Endothelial cell of umbilical vein (primary cell): ENCODE measurements around the gene TMEM204. TPM values are rescaled to one million over a fixed set of nuclear protein-coding genes. Genes with fewer than 3 reads are reported as not detected.

Source experiments
- BruUV-seq: library from RNA; stranded (reverse); fragments of 400-500 nt; replicated peaks from 2 replicates; lab custom pipeline; 2021; lab: Mats Ljungman, UMichigan
- CTCF ChIA-PET: fragments of 300-600, 350-600 bp; sonication (Branson Sonifier 250); formaldehyde crosslinking; loops from one replicate; lab custom pipeline; 2021; ENCODE audit warnings: antibody characterized with exemption, inconsistent platforms; lab: Charles Lee
- POLR2A ChIA-PET: fragments of 300-600, 350-600 bp; sonication (Branson Sonifier 250); formaldehyde crosslinking; loops from one replicate; lab custom pipeline; 2021; ENCODE audit warnings: antibody characterized with exemption, inconsistent platforms; lab: Charles Lee
- DNase-seq: peaks from one replicate; pipeline ENCODE4 v3.0.0-alpha.2; 2011; ENCODE audit warnings: low read depth, low spot score
- FAIRE-seq: peaks from 2 replicates; lab custom pipeline; 2011; peaks lifted over from hg19 to GRCh38; lab: Jason Lieb, UNC
- H2AFZ ChIP-seq: 2 replicates; pipeline ENCODE4 v1.6.0; 2012; ENCODE audit warnings: low read depth, low read length, control low read depth, inconsistent platforms
- H3K27ac ChIP-seq: 2 replicates; pipeline ENCODE4 v1.5.1; 2011; ENCODE audit warnings: low read depth, mild to moderate bottlenecking, control low read depth, low read length, moderate library complexity; ENCODE audit not compliant: insufficient read depth
- H3K27me3 ChIP-seq, 2 experiments: 2 replicates each; pipeline versions ENCODE4 v1.6.0 to v1.6.1; 2011; ENCODE audit warnings: low read length in 2 of 2, mixed read lengths in 1 of 2; ENCODE audit not compliant: control insufficient read depth in 2 of 2, insufficient read depth in 2 of 2
- H3K36me3 ChIP-seq, 2 experiments: 2 replicates in 1 of 2; 3 replicates in 1 of 2; pipeline ENCODE4 v1.5.1; 2011; ENCODE audit warnings: low read length in 2 of 2, mild to moderate bottlenecking in 1 of 2, moderate library complexity in 1 of 2; ENCODE audit not compliant: control insufficient read depth in 2 of 2, insufficient read depth in 2 of 2; ENCODE audit errors: extremely low read depth in 1 of 2
- H3K4me1 ChIP-seq: 3 replicates; pipeline ENCODE4 v1.5.1; 2011; ENCODE audit warnings: mild to moderate bottlenecking, low read length; ENCODE audit not compliant: control insufficient read depth, insufficient read depth; ENCODE audit errors: extremely low read depth
- H3K4me2 ChIP-seq: 2 replicates; pipeline ENCODE4 v1.6.1; 2011; ENCODE audit warnings: low read length, control low read depth, mixed read lengths; ENCODE audit not compliant: insufficient read depth
- H3K4me3 ChIP-seq, 3 experiments: fragments of 200-600 bp in 1 of 3; sonication (generic), shearing (Covaris generic) in 1 of 3; replicated peaks in 1 of 3; 2 replicates each; pipeline ENCODE4 v1.5.1; 2011 to 2016; ENCODE audit warnings: control low read depth in 3 of 3, low read length in 3 of 3, mild to moderate bottlenecking in 2 of 3, inconsistent platforms in 1 of 3, low read depth in 1 of 3, moderate library complexity in 1 of 3; ENCODE audit not compliant: insufficient read depth in 1 of 3
- H3K79me2 ChIP-seq: 2 replicates; pipeline ENCODE4 v1.6.0; 2012; ENCODE audit warnings: low read length, inconsistent platforms; ENCODE audit not compliant: control insufficient read depth, insufficient read depth
- H3K9ac ChIP-seq: replicated peaks from 2 replicates; pipeline ENCODE3; 2011; ENCODE audit warnings: low read length, control low read depth; ENCODE audit not compliant: insufficient read depth; ENCODE audit errors: extremely low read depth
- H3K9me1 ChIP-seq: replicated peaks from 3 replicates; pipeline ENCODE4 v1.6.0; 2011; ENCODE audit warnings: mild to moderate bottlenecking, low read length; ENCODE audit not compliant: control insufficient read depth, insufficient read depth; ENCODE audit errors: extremely low read depth
- H3K9me3 ChIP-seq: replicated peaks from 2 replicates; pipeline ENCODE4 v1.5.1; 2012; ENCODE audit warnings: low read length, inconsistent platforms; ENCODE audit not compliant: control insufficient read depth, insufficient read depth
- H4K20me1 ChIP-seq: replicated peaks from 2 replicates; pipeline ENCODE3; 2011; ENCODE audit warnings: mild to moderate bottlenecking, low read length; ENCODE audit not compliant: control insufficient read depth, insufficient read depth; ENCODE audit errors: extremely low read depth
- EZH2 ChIP-seq: IDR thresholded peaks from 2 replicates; pipeline ENCODE4 v1.6.1; 2012; ENCODE audit warnings: borderline replicate concordance, low read depth, mild to moderate bottlenecking, moderate library complexity, low read length, inconsistent platforms; ENCODE audit not compliant: severe bottlenecking
- FOS ChIP-seq: IDR thresholded peaks from 2 replicates; pipeline ENCODE4 v1.6.1; 2011; ENCODE audit warnings: mild to moderate bottlenecking, low read length, moderate library complexity, borderline replicate concordance; ENCODE audit not compliant: insufficient read depth
- GATA2 ChIP-seq: IDR thresholded peaks from 2 replicates; pipeline ENCODE4 v1.7.0; 2011; ENCODE audit warnings: low read depth, mild to moderate bottlenecking, moderate library complexity, mixed read lengths, low read length; ENCODE audit not compliant: insufficient read length, insufficient read depth
- JUN ChIP-seq: IDR thresholded peaks from 2 replicates; pipeline ENCODE4 v1.6.1; 2011; ENCODE audit warnings: borderline replicate concordance, low read depth; ENCODE audit not compliant: insufficient read length, insufficient read depth
- MYC ChIP-seq: IDR thresholded peaks from one replicate; pipeline ENCODE4 v1.6.1; 2011; ENCODE audit warnings: mild to moderate bottlenecking, low read depth, low read length
- POLR2A ChIP-seq: IDR thresholded peaks from 2 replicates; pipeline ENCODE4 v1.6.1; 2012; ENCODE audit warnings: low read depth, mild to moderate bottlenecking, control low read depth, low read length
- POLR2AphosphoS5 ChIP-seq: IDR thresholded peaks from 2 replicates; pipeline ENCODE4 v1.6.1; 2012; ENCODE audit warnings: low read depth, mild to moderate bottlenecking, control low read depth, low read length, moderate library complexity; ENCODE audit not compliant: insufficient read depth
- dilution Hi-C: fragments of 300-500 bp; cut with MboI; formaldehyde crosslinking; loops from one replicate; pipeline ENCODE4 v1.15.0; 2019; ENCODE audit warnings: low sequenced_read_pairs; ENCODE audit not compliant: extremely low pct_ligation_motif_present
- intact Hi-C: fragments of 100-400 bp; cut with micrococcal nuclease; formaldehyde crosslinking; loops from one replicate; pipeline ENCODE4 v1.10.0; 2022
- polyA plus RNA-seq, 4 experiments: library from polyadenylated mRNA; depleted of rRNA in 3 of 4; stranded (reverse) in 3 of 4; unstranded in 1 of 4; fragments of >200 nt; gene quantifications; 2 replicates each; pipeline versions ENCODE4 v1.2.1 to v1.2.3, GENCODE V29; 2011 to 2012; ENCODE audit warnings: missing spikeins in 1 of 4
- total RNA-seq: library from RNA; stranded (reverse); gene quantifications from 2 replicates; pipeline ENCODE4 v1.2.3, GENCODE V29; 2021
- TF ChIP-seq, protein P1 (sequence below): IDR thresholded peaks from 2 replicates; pipeline ENCODE4 v1.6.1; 2011; ENCODE audit not compliant: insufficient read depth, insufficient read length
- TF ChIP-seq, protein P2 (sequence below), 2 donors: IDR thresholded peaks; 1 replicate in 1 of 2; 2 replicates in 1 of 2; pipeline ENCODE4 v1.5.1; 2011; ENCODE audit warnings: low read length in 2 of 2, mild to moderate bottlenecking in 2 of 2, moderate library complexity in 2 of 2, control low read depth in 1 of 2, inconsistent platforms in 1 of 2, low read depth in 1 of 2; ENCODE audit not compliant: insufficient read depth in 1 of 2; ENCODE audit errors: extremely low read depth in 1 of 2

The TMEM204 gene
- total and polyA plus RNA-seq, 2 donors (not counting 3 experiments of a cell fraction or from before 2014, with no cell fraction given), result 32.5 to 50.7 TPM

DNA sequence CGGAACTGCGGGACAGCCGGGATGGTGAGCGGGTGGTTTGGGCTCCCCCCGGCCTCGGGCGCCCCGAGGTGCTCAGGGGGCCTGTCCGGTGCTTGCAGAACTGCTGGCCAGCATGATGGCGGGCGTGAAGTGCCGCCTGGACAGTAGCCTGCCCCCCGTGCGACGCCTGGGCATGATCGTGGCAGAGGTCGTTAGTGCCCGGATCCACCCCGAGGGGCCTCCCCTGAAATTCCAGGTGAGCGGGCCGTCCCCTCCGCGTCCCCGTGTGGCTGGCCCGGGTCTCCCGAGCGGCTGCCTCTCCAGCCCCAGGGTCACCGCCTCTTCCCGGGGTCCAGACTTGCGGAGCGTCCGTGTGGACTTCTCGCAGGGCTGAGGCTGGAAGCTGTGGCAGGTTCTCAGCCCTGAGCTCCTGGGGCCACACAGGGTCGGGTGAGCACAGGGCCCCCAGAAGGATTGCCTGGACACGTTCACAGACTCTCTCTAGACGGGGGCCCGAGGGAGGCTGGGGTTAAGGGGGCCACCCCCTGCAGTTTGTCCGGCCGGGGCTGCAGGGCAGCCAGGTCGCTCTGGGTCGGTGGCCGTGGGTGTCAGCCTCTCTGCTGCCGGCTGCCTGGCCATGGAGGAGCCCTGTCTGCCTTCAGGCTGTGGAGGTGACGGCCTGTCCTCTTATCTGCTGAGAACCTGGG lies 32.9 kb upstream of the TMEM204 start:
- H3K9ac ChIP-seq, result no peak overlapping the region
- TF ChIP-seq, protein P1, sequence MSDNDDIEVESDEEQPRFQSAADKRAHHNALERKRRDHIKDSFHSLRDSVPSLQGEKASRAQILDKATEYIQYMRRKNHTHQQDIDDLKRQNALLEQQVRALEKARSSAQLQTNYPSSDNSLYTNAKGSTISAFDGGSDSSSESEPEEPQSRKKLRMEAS, result no peak
- TF ChIP-seq POLR2A (no peak), EZH2 (no peak), MYC (no peak), FOS (no peak), GATA2 (no peak), JUN (no peak), POLR2AphosphoS5 (no peak)
- TF ChIP-seq, protein P2, sequence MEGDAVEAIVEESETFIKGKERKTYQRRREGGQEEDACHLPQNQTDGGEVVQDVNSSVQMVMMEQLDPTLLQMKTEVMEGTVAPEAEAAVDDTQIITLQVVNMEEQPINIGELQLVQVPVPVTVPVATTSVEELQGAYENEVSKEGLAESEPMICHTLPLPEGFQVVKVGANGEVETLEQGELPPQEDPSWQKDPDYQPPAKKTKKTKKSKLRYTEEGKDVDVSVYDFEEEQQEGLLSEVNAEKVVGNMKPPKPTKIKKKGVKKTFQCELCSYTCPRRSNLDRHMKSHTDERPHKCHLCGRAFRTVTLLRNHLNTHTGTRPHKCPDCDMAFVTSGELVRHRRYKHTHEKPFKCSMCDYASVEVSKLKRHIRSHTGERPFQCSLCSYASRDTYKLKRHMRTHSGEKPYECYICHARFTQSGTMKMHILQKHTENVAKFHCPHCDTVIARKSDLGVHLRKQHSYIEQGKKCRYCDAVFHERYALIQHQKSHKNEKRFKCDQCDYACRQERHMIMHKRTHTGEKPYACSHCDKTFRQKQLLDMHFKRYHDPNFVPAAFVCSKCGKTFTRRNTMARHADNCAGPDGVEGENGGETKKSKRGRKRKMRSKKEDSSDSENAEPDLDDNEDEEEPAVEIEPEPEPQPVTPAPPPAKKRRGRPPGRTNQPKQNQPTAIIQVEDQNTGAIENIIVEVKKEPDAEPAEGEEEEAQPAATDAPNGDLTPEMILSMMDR (IDR thresholded peaks at IDR 0.05; ENCODE audit: extremely low read depth in 1 of 2, insufficient read depth in 1 of 2, low read depth in 1 of 2, low read length in 2 of 2), result no peak
- DNase-seq (no peak), FAIRE-seq (no peak)
- intact Hi-C loops, result no loop called here
- no peak overlapping the region for H2AFZ ChIP-seq
- ChIA-PET CTCF (interaction anchor here (1.2 kb wide), 1 partner anchor 32 kb away, joined by 3 read pairs; no protein-coding TSS in a partner anchor), POLR2A (no interaction called here)
- no TSS peak for BruUV-seq
- H3K79me2 ChIP-seq, result peaks cover under 1% of the 10 kb centered on the region
- H3K4me2 ChIP-seq, result no peak overlapping the region
- no peaks in the 10 kb centered on the region for H4K20me1 ChIP-seq
- H3K4me1 ChIP-seq, result no peaks in the 10 kb centered on the region
- H3K27me3 ChIP-seq, result no peaks in the 10 kb centered on the region
- H3K4me3 ChIP-seq, result no peak overlapping the region
- no peak overlapping the region for H3K27ac ChIP-seq
- dilution Hi-C loops, result no loop called here
- no peaks in the 10 kb centered on the region for H3K9me3 ChIP-seq
- H3K36me3 ChIP-seq, result peaks cover 10 to 34% of the 10 kb centered on the region in 2 experiments
- no peaks in the 10 kb centered on the region for H3K9me1 ChIP-seq
